K562 (cell line): Measurements from ENCODE around the gene LZTS2. TPM values are rescaled to one million over a fixed set of nuclear protein-coding genes. Genes with fewer than 3 reads are reported as not detected.

ENCODE experiments used
- ATAC-seq: fragments of 200-7000 bp; cut with Tn5 transposase; 3 replicates; pipeline ENCODE4 v1.9.1; 2020; ENCODE audit warnings: moderate library complexity
- BruUV-seq: library from RNA; stranded (reverse); fragments of 400-500 nt; replicated peaks from 2 replicates; lab custom pipeline; 2021; lab: Mats Ljungman, UMichigan
- CTCF ChIA-PET: fragments of 300-600 bp; formaldehyde crosslinking; extraction: SDS; loops from one replicate; lab custom pipeline; 2021; ENCODE audit warnings: low intra/inter-chr PET ratio; lab: Yijun Ruan, JAX
- POLR2A ChIA-PET: fragments of 300-600, 350-650 bp; sonication (Branson Sonifier 250); formaldehyde crosslinking; extraction: SDS; loops from one replicate; lab custom pipeline; 2021; ENCODE audit warnings: antibody characterized with exemption, inconsistent platforms; lab: Yijun Ruan, JAX
- DNase-seq, 4 experiments: peaks; one replicate each; pipeline versions ENCODE4 v3.0.0 to v3.0.0-alpha.2; 2011 to 2018; ENCODE audit warnings: low spot score in 3 of 4, mixed read lengths in 3 of 4; ENCODE audit errors: extremely low read depth in 1 of 4
- FAIRE-seq: peaks from 2 replicates; lab custom pipeline; 2011; peaks lifted over from hg19 to GRCh38; lab: Jason Lieb, UNC
- H2AFZ ChIP-seq: 2 replicates; pipeline ENCODE4 v1.6.0; 2011; ENCODE audit warnings: low read depth, low read length, control low read depth, inconsistent platforms
- H3K27ac ChIP-seq: fragments of 200-600 bp; 3 replicates; pipeline ENCODE4 v1.8.0; 2011; ENCODE audit warnings: low read depth, mild to moderate bottlenecking, control low read depth, inconsistent platforms, low read length, moderate library complexity, mixed read lengths; ENCODE audit errors: extremely low read depth
- H3K27me3 ChIP-seq, 2 experiments: fragments of 300-600 bp in 1 of 2; 2 replicates in 1 of 2; 3 replicates in 1 of 2; pipeline versions ENCODE4 v1.6.0 to v1.8.0; 2011; ENCODE audit warnings: inconsistent platforms in 2 of 2, low read length in 2 of 2, mild to moderate bottlenecking in 1 of 2, mixed read lengths in 1 of 2, moderate library complexity in 1 of 2; ENCODE audit not compliant: control insufficient read depth in 2 of 2, insufficient read depth in 2 of 2
- H3K36me3 ChIP-seq: fragments of 300-600 bp; 3 replicates; pipeline ENCODE4 v1.8.0; 2011; ENCODE audit warnings: mild to moderate bottlenecking, low read length, inconsistent platforms; ENCODE audit not compliant: control insufficient read depth, insufficient read depth
- H3K4me1 ChIP-seq, 2 experiments: fragments of 200-600 bp in 1 of 2; replicated peaks in 1 of 2; 2 replicates in 1 of 2; 3 replicates in 1 of 2; pipeline versions ENCODE4 v1.5.1 to v1.8.0; 2011; ENCODE audit warnings: inconsistent platforms in 2 of 2, low read length in 2 of 2, mild to moderate bottlenecking in 1 of 2, mixed read lengths in 1 of 2, moderate library complexity in 1 of 2; ENCODE audit not compliant: control insufficient read depth in 2 of 2, insufficient read depth in 2 of 2
- H3K4me2 ChIP-seq: 2 replicates; pipeline ENCODE4 v1.6.1; 2011; ENCODE audit warnings: low read length, control low read depth, inconsistent platforms, mixed read lengths; ENCODE audit not compliant: insufficient read depth
- H3K4me3 ChIP-seq: fragments of 200-600 bp; sonication (generic), shearing (Covaris generic); 2 replicates; pipeline ENCODE4 v1.5.1; 2016; ENCODE audit warnings: control low read depth, inconsistent platforms
- H3K79me2 ChIP-seq: fragments of 200-600 bp; 3 replicates; pipeline ENCODE4 v1.8.0; 2011; ENCODE audit warnings: low read length, inconsistent platforms; ENCODE audit not compliant: control insufficient read depth, insufficient read depth
- H3K9ac ChIP-seq, 2 experiments: 2 replicates each; pipeline versions ENCODE4 v1.6.0 to v1.6.1; 2011; ENCODE audit warnings: low read depth in 2 of 2, low read length in 2 of 2, control low read depth in 1 of 2, inconsistent platforms in 1 of 2, mild to moderate bottlenecking in 1 of 2, mixed read lengths in 1 of 2; ENCODE audit not compliant: insufficient read depth in 1 of 2
- H3K9me1 ChIP-seq: one replicate; pipeline ENCODE4 v1.6.0; 2011; ENCODE audit warnings: inconsistent platforms, mild to moderate bottlenecking, low read length, moderate library complexity; ENCODE audit not compliant: control insufficient read depth, insufficient read depth
- H3K9me3 ChIP-seq: replicated peaks from 2 replicates; pipeline ENCODE4 v1.5.1; 2011; ENCODE audit warnings: low read depth, low read length, inconsistent platforms; ENCODE audit not compliant: control insufficient read depth, insufficient read depth
- H4K20me1 ChIP-seq: replicated peaks from 2 replicates; pipeline ENCODE4 v1.6.1; 2011; ENCODE audit warnings: low read length, inconsistent platforms, mixed read lengths; ENCODE audit not compliant: control insufficient read depth, insufficient read depth
- ARID1B ChIP-seq: fragments of 450-650 bp; IDR thresholded peaks from 2 replicates; pipeline ENCODE4 v1.6.1; 2016; ENCODE audit warnings: antibody characterized with exemption, mild to moderate bottlenecking, inconsistent platforms
- BRD4 ChIP-seq: fragments of 200-600 bp; sonication (generic); IDR thresholded peaks from 2 replicates; pipeline ENCODE4 v1.6.1; 2017; ENCODE audit warnings: inconsistent platforms
- CBFB ChIP-seq: sonication (generic); formaldehyde crosslinking; IDR thresholded peaks from 2 replicates; pipeline ENCODE4 v1.4.0; 2020; ENCODE audit warnings: mild to moderate bottlenecking, missing genetic modification reagents
- ETS2 ChIP-seq: IDR thresholded peaks from 2 replicates; pipeline ENCODE4 v1.6.1; 2016; ENCODE audit warnings: borderline replicate concordance, missing genetic modification characterization, mild to moderate bottlenecking, moderate library complexity, missing compliant biosample characterization; ENCODE audit not compliant: poor library complexity, severe bottlenecking
- HMG20A ChIP-seq: fragments of 450-650 bp; formaldehyde crosslinking; conservative IDR thresholded peaks from 2 replicates; pipeline ENCODE4 v1.4.0; 2020; ENCODE audit warnings: mild to moderate bottlenecking, mixed read lengths
- HMGN3 ChIP-seq: IDR thresholded peaks from 2 replicates; pipeline ENCODE4 v1.6.1; 2011; ENCODE audit warnings: borderline replicate concordance, low read depth, mild to moderate bottlenecking, mixed read lengths, low read length; ENCODE audit not compliant: insufficient read length; ENCODE audit errors: extremely low read depth
- MCM3 ChIP-seq: fragments of 450-650 bp; IDR thresholded peaks from 2 replicates; pipeline ENCODE4 v1.6.1; 2016
- POLR2H ChIP-seq: IDR thresholded peaks from 2 replicates; pipeline ENCODE4 v1.6.1; 2016; ENCODE audit warnings: missing genetic modification characterization, low read depth, mild to moderate bottlenecking, control low read depth, missing compliant biosample characterization, moderate library complexity
- STAT5B ChIP-seq: fragments of 250-450 bp; sonication (Bioruptor Pico); IDR thresholded peaks from 2 replicates; pipeline ENCODE4 v1.8.0; 2021; ENCODE audit warnings: mild to moderate bottlenecking, inconsistent platforms
- ZNF212 ChIP-seq: fragments of 450-650 bp; formaldehyde crosslinking; IDR thresholded peaks from 2 replicates; pipeline ENCODE4 v1.4.0; 2020; ENCODE audit warnings: mild to moderate bottlenecking
- WGBS: fragments of 100-300 bp; shearing (Covaris generic); methylation state at CpG from one replicate; pipeline ENCODE4 v1.1.6; 2016; ENCODE audit warnings: low coverage, mixed read lengths; ENCODE audit not compliant: insufficient coverage; ENCODE audit errors: missing lambda C conversion rate; 5-methylcytosine and 5-hydroxymethylcytosine counted together
- in situ Hi-C: fragments of 300-500 bp; cut with MboI; formaldehyde crosslinking; loops from 4 replicates; pipeline ENCODE4 v1.15.0; 2018; ENCODE audit warnings: inconsistent platforms, mixed read lengths
- intact Hi-C: fragments of 100-400 bp; cut with micrococcal nuclease; formaldehyde crosslinking; loops from 2 replicates; pipeline ENCODE4 v1.14.2; 2022
- polyA plus RNA-seq, 8 experiments: library from polyadenylated mRNA; depleted of rRNA in 4 of 8; stranded (reverse) in 5 of 8; unstranded in 3 of 8; fragments of >200 nt; fragmentation: Nextera tagmentation in 2 of 8; fragmentation: Illumina TruSeq in 1 of 8; extraction: Ambion mirVana in 2 of 8; extraction: Trizol in 1 of 8; gene quantifications; 2 replicates each; pipeline versions ENCODE4 v1.2.1 to v1.2.3, GENCODE V29; 2011 to 2014; ENCODE audit warnings: inconsistent platforms in 1 of 8, missing spikeins in 1 of 8
- total RNA-seq, 7 experiments: library from RNA; depleted of rRNA in 6 of 7; stranded (reverse); fragments of >200 nt in 6 of 7; fragmentation: Illumina TruSeq in 2 of 7; extraction: Trizol in 2 of 7; gene quantifications; 2 replicates each; pipeline versions ENCODE4 v1.2.1 to v1.2.3, GENCODE V29; 2011 to 2021; ENCODE audit warnings: low replicate concordance in 1 of 7
- TF ChIP-seq, protein P1 (sequence below): sonication (generic); formaldehyde crosslinking; IDR thresholded peaks from 2 replicates; pipeline ENCODE4 v1.8.0; 2022; ENCODE audit warnings: mild to moderate bottlenecking, missing genetic modification reagents, borderline replicate concordance
- TF ChIP-seq, protein P2 (sequence below): fragments of 150-350 bp; conservative IDR thresholded peaks from 2 replicates; pipeline ENCODE4 v1.6.1; 2014; ENCODE audit warnings: low read length
- TF ChIP-seq, protein P3 (sequence below): sonication (generic); formaldehyde crosslinking; IDR thresholded peaks from 2 replicates; pipeline ENCODE4 v1.8.1; 2023; ENCODE audit warnings: missing genetic modification reagents, mild to moderate bottlenecking, borderline replicate concordance

LZTS2 gene
- total and polyA plus RNA-seq, 9 of the 15 experiments (the other 6 are each of a cell fraction or from before 2014, with no cell fraction given), result 0.23 to 42.5 (median 14.7) TPM

DNA sequence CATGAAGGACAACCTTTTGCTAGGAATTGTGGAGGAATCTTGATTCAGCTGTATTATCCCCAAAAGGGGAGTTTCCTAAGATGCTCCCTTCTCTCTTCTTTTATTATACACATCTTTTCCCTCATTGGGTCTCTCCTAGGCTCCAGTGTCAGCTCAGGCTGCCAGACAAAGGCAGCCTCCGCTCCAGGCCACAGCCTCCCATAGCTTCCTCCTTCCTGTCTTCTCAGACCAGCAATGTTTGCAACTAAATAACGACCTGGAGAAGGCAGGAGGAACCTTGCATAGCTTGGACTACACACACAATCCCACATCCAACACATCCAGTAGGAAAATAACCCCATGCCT is 43.7 kb downstream of the LZTS2 start:
- ChIA-PET CTCF (interaction anchor here (3.3 to 3.7 kb wide), 2 partner anchors 17 to 23 kb away, joined by 12 to 37 read pairs; no protein-coding TSS in a partner anchor), POLR2A (interaction anchor here (0.6 to 1.8 kb wide), 11 partner anchors 9 to 75 kb away, joined by 3 to 13 read pairs (median 4); partner anchors contain the start of gene KAZALD1)
- Histone ChIP-seq H3K9me1 (no peaks in the 10 kb centered on the region), H3K27ac (peak overlapping the region; percentile 80), H4K20me1 (no peaks in the 10 kb centered on the region), H3K9ac (peak overlapping the region; percentile 78 to 95), H3K36me3 (no peaks in the 10 kb centered on the region), H3K27me3 (no peaks in the 10 kb centered on the region), H3K79me2 (no peaks in the 10 kb centered on the region), H3K4me2 (peak overlapping the region; percentile 87), H2AFZ (peak overlapping the region; percentile 94), H3K4me1 (peaks cover 13 to 26% of the 10 kb centered on the region in 2 experiments), H3K9me3 (no peaks in the 10 kb centered on the region), H3K4me3 (peak overlapping the region; percentile 44)
- no TSS peak for BruUV-seq
- ATAC-seq (peak; percentile 8; the same call in 1 of the 3 replicates), DNase-seq (no peak), FAIRE-seq (peak; percentile 51)
- in situ Hi-C loops (no loop called here), intact Hi-C loops (loop anchor here (2.0 to 5.0 kb wide), 2 partner anchors 23 to 99 kb away; no protein-coding TSS in a partner anchor)
- WGBS, result 10% methylated on average over 2 of the region's 2 CpGs
- TF ChIP-seq, protein P1, sequence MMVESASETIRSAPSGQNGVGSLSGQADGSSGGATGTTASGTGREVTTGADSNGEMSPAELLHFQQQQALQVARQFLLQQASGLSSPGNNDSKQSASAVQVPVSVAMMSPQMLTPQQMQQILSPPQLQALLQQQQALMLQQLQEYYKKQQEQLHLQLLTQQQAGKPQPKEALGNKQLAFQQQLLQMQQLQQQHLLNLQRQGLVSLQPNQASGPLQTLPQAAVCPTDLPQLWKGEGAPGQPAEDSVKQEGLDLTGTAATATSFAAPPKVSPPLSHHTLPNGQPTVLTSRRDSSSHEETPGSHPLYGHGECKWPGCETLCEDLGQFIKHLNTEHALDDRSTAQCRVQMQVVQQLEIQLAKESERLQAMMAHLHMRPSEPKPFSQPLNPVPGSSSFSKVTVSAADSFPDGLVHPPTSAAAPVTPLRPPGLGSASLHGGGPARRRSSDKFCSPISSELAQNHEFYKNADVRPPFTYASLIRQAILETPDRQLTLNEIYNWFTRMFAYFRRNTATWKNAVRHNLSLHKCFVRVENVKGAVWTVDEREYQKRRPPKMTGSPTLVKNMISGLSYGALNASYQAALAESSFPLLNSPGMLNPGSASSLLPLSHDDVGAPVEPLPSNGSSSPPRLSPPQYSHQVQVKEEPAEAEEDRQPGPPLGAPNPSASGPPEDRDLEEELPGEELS (CRISPR knock-in tag), result 0 out of 2 replicates have a peak, but pooled peaks have one; percentile 49
- 0 out of 2 replicates have a peak, but pooled peaks have one; percentile 19 for TF ChIP-seq POLR2H
- no peak for TF ChIP-seq HMGN3
- no peak for TF ChIP-seq STAT5B (CRISPR knock-in tag)
- no peak for TF ChIP-seq CBFB
- TF ChIP-seq, protein P2, sequence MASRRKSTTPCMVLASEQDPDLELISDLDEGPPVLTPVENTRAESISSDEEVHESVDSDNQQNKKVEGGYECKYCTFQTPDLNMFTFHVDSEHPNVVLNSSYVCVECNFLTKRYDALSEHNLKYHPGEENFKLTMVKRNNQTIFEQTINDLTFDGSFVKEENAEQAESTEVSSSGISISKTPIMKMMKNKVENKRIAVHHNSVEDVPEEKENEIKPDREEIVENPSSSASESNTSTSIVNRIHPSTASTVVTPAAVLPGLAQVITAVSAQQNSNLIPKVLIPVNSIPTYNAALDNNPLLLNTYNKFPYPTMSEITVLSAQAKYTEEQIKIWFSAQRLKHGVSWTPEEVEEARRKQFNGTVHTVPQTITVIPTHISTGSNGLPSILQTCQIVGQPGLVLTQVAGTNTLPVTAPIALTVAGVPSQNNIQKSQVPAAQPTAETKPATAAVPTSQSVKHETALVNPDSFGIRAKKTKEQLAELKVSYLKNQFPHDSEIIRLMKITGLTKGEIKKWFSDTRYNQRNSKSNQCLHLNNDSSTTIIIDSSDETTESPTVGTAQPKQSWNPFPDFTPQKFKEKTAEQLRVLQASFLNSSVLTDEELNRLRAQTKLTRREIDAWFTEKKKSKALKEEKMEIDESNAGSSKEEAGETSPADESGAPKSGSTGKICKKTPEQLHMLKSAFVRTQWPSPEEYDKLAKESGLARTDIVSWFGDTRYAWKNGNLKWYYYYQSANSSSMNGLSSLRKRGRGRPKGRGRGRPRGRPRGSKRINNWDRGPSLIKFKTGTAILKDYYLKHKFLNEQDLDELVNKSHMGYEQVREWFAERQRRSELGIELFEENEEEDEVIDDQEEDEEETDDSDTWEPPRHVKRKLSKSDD, result no peak
- no peak for TF ChIP-seq ARID1B
- peak; percentile 61; the same call in 1 of the 2 replicates for TF ChIP-seq BRD4
- no peak for TF ChIP-seq ZNF212 (CRISPR knock-in tag)
- no peak for TF ChIP-seq HMG20A
- no peak for TF ChIP-seq MCM3
- no peak for TF ChIP-seq ETS2
- TF ChIP-seq, protein P3, sequence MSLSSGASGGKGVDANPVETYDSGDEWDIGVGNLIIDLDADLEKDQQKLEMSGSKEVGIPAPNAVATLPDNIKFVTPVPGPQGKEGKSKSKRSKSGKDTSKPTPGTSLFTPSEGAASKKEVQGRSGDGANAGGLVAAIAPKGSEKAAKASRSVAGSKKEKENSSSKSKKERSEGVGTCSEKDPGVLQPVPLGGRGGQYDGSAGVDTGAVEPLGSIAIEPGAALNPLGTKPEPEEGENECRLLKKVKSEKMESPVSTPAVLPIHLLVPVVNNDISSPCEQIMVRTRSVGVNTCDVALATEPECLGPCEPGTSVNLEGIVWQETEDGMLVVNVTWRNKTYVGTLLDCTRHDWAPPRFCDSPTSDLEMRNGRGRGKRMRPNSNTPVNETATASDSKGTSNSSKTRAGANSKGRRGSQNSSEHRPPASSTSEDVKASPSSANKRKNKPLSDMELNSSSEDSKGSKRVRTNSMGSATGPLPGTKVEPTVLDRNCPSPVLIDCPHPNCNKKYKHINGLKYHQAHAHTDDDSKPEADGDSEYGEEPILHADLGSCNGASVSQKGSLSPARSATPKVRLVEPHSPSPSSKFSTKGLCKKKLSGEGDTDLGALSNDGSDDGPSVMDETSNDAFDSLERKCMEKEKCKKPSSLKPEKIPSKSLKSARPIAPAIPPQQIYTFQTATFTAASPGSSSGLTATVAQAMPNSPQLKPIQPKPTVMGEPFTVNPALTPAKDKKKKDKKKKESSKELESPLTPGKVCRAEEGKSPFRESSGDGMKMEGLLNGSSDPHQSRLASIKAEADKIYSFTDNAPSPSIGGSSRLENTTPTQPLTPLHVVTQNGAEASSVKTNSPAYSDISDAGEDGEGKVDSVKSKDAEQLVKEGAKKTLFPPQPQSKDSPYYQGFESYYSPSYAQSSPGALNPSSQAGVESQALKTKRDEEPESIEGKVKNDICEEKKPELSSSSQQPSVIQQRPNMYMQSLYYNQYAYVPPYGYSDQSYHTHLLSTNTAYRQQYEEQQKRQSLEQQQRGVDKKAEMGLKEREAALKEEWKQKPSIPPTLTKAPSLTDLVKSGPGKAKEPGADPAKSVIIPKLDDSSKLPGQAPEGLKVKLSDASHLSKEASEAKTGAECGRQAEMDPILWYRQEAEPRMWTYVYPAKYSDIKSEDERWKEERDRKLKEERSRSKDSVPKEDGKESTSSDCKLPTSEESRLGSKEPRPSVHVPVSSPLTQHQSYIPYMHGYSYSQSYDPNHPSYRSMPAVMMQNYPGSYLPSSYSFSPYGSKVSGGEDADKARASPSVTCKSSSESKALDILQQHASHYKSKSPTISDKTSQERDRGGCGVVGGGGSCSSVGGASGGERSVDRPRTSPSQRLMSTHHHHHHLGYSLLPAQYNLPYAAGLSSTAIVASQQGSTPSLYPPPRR (CRISPR knock-in tag), result no peak
